VCaP (cell line): Measurements from ENCODE around the gene IFT43.

Source experiments
- H3K27ac ChIP-seq: fragments of 450-650 bp; 2 replicates; pipeline ENCODE4 v1.5.1; 2017
- TF ChIP-seq, protein P1 (sequence below): fragments of 450-650 bp; conservative IDR thresholded peaks from 2 replicates; pipeline ENCODE4 v1.5.1; 2017; ENCODE audit warnings: mild to moderate bottlenecking, moderate library complexity

Gene IFT43

DNA sequence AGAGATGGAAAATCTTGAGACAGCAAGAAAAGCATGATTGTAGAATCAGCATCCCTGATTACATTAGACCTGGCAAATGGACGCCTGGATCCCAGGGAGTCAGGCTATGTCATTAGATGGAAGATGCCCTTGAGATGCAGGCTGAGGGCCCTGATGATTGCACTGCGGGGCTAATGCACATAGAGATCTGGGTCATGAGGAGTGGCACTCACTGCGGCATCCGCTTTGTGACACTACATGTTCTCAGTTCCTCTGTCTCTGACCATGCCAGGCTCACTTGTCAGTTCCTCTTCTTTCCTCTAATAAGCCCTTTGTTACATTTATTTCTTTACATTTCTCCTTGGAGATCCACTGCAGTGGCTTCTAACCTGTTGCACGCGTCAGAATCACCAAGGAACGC, 96.1 kb downstream of the IFT43 start:
- no peak overlapping the region for H3K27ac ChIP-seq
- TF ChIP-seq, protein P1, sequence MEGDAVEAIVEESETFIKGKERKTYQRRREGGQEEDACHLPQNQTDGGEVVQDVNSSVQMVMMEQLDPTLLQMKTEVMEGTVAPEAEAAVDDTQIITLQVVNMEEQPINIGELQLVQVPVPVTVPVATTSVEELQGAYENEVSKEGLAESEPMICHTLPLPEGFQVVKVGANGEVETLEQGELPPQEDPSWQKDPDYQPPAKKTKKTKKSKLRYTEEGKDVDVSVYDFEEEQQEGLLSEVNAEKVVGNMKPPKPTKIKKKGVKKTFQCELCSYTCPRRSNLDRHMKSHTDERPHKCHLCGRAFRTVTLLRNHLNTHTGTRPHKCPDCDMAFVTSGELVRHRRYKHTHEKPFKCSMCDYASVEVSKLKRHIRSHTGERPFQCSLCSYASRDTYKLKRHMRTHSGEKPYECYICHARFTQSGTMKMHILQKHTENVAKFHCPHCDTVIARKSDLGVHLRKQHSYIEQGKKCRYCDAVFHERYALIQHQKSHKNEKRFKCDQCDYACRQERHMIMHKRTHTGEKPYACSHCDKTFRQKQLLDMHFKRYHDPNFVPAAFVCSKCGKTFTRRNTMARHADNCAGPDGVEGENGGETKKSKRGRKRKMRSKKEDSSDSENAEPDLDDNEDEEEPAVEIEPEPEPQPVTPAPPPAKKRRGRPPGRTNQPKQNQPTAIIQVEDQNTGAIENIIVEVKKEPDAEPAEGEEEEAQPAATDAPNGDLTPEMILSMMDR: no peak

DNA sequence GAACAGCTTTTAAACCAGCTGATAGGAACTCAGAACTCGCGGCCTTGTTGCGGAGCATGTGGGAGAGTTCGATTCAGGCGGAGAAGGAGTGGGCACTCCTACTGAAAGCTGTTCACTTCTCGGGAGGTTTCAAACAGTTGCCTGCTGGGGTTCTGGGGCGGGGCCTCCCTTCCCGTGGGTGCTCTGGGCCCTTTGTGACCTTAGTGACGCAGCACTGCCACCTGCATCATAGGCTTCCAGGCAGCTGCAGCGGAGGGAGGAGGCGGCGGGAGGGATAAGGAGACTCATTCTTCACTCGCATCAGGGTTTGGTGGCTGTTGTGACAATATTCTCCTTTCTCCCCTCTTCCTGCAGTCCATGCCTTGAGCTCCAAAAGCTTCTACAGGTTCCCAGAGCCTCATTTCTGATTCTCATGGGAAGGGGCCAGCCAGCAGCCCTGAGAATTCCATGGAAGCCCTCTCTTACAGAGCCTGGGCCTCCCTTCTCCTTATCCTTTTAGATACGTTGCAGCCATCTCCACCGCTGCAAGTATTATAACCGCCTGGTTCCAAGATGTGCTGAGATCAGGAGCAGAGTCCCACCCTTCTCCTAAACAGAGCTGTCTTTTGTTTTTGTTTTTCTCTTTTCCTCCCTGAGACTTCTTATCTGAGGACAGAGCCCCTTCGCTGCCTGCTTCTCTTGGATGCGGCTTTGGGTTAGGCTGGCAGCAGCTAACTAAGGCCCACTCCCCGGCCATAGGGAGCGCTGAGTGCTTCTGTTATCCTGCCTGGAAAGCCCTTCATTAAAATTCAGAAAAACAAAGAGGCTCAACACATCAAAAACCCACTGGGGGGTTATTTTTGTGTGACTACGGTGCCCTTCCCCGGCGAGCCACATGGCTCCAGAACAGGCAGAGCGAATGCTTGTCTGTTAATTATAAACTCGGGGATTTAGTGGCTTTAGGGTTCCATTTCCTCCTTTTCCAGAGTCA, 98.5 kb downstream of the IFT43 start:
- TF ChIP-seq, protein P1: no peak
- no peak overlapping the region for H3K27ac ChIP-seq

DNA sequence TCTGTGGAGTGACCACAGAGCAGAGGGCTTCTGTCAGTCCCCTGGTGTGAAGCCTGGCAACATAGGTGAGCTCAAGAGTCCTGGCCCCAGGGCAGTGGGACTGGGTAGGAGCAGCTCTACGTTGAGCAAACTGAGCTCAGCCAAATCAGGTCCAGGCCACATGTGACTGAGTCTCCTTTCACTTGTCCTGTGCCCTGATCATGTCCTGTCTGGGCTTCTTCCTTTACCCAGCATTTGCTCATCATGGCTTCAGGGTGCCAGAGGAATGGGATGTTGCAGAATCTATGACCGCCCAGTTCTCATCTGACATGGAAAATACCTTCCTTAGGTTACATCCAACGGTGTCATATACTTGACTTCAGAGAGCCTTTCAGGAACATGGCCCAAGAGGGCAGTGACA, 99.8 kb downstream of the IFT43 start:
- H3K27ac ChIP-seq: no peak overlapping the region
- TF ChIP-seq, protein P1: no peak

DNA sequence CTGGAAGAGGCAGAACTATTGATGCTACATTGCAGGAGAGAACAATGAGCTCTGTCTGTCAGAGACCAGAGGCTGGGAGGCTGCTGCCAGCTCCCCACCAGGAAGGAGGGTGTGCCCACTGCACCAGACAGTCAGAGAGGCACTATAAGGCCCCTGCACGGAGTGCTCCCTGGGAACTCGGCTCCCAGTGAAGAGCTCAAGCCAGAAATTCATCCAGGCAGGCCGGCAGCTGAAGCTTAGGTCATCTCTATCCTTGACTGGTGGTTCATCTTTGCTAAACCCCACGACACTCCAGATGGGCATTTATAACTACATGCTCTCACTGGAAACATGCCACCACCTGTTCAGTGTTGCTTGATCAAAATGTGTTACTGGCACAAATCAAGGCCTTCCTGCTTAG, 101.1 kb downstream of the IFT43 start:
- H3K27ac ChIP-seq: no peak overlapping the region
- TF ChIP-seq, protein P1: no peak

DNA sequence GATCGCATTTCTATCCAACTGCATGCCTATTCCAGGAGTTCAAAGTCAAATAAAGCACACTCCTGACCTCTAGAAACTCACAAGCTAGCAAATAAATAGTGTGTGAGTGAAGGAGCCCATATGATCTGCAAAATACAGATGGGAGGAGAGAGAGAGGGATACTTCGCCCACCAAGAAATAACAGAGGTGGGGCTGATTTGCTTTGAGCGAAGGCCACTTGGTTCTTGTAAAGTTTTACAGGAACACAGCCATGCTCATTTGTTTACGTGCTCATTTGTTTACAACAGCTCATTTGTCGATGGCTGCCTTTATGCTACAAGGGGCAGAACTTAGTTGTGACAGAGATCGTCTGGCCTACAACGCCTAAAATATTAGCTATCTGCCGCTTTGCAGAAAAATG, 102.8 kb downstream of the IFT43 start:
- H3K27ac ChIP-seq: 0 out of 2 replicates have a peak overlapping the region, but pooled peaks have one; percentile 0
- TF ChIP-seq, protein P1: no peak

DNA sequence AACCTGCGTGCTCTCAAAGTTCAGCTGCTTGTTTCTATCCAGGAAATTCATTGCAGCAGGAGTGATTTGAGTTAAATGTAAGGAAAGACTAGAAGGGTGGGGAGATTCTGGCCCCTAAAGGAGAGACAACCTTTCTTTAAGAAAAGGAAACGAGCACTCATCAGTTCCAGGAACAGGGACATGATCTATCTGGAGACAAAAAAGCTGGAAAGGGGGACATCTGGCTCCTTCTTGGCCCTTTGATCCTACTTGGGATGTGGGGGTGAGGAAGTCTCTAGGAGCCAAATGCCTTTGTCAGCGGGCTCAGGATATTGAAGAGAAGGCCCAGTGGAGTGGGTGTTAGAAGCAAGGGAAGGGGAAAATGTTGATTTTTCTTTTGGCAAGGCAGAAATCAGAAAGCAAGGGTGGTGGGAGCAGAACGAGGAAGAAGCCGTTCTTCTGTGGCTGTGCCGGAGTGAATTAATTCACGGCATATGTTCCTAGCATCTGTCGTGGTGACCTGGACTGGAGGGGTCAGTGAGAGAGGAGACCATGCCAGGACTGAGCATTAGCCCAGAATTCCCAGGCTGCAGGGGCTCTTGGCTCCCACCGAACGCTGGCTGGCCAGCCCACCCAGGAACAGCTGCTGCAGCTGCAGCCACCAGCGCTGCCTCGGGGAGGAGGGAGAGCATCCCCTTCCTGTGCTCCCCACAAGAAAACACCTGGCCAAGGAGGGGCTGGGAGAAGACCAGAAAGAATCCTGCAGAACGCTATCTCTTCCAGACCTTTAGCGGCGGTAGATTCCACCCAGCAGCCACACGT, 103.4 kb downstream of the IFT43 start:
- 0 out of 2 replicates have a peak overlapping the region, but pooled peaks have one; percentile 0 for H3K27ac ChIP-seq
- TF ChIP-seq, protein P1: no peak

DNA sequence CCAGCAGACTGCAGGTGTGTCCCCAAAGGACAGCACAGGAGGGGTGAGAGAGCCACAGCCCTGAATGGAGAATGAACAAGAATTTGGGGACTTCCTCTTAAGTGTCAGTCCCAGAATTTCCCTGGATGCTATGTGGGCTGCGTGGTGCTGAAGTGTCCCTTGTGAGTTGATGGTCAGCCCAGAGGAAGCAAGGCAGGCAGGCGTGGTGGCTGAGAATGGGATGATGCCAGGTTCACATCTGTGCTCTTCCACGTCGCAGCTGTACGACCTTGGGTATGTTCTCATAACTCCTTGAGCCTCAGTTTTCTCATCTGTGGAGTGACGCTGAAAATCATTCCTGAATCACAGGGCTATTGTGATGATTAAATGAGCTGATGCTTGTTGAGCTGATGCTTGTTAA, 104.0 kb downstream of the IFT43 start:
- H3K27ac ChIP-seq: no peak overlapping the region
- TF ChIP-seq, protein P1: no peak
